ENCODE measurements around the gene ARL6IP1.

The ARL6IP1 gene

GRCh38 chr16:18832006-18832405 is 30.7 kb upstream of the ARL6IP1 start:
- peaks cover 3% of the 10 kb centered on the region; the same call in 1 of the 2 replicates for H3F3A ChIP-seq (ENCODE audit: insufficient read depth, low read length)
- H3K79me2 ChIP-seq (ENCODE audit: low read length): no peaks in the 10 kb centered on the region
- H3K4me3 ChIP-seq (ENCODE audit: low read length): no peak overlapping the region
- TF ChIP-seq EZH2phosphoT487 (IDR thresholded peaks at IDR 0.05; ENCODE audit: low read length) (no peak), EZH2 (optimal IDR thresholded peaks at IDR 0.05; ENCODE audit: low read depth, low read length) (no peak)
- TF ChIP-seq, protein P1, sequence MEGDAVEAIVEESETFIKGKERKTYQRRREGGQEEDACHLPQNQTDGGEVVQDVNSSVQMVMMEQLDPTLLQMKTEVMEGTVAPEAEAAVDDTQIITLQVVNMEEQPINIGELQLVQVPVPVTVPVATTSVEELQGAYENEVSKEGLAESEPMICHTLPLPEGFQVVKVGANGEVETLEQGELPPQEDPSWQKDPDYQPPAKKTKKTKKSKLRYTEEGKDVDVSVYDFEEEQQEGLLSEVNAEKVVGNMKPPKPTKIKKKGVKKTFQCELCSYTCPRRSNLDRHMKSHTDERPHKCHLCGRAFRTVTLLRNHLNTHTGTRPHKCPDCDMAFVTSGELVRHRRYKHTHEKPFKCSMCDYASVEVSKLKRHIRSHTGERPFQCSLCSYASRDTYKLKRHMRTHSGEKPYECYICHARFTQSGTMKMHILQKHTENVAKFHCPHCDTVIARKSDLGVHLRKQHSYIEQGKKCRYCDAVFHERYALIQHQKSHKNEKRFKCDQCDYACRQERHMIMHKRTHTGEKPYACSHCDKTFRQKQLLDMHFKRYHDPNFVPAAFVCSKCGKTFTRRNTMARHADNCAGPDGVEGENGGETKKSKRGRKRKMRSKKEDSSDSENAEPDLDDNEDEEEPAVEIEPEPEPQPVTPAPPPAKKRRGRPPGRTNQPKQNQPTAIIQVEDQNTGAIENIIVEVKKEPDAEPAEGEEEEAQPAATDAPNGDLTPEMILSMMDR (IDR thresholded peaks at IDR 0.05; ENCODE audit: low read length): no peak
- no peaks in the 10 kb centered on the region for H4K20me1 ChIP-seq (ENCODE audit: insufficient read depth, low read length)
- no peak for DNase-seq
- H3K27ac ChIP-seq (ENCODE audit: low read length): no peak overlapping the region
- H3K4me2 ChIP-seq (ENCODE audit: low read depth, low read length): no peak overlapping the region
- H3K27me3 ChIP-seq (replicated peaks; ENCODE audit: insufficient read depth, low read length): no peaks in the 10 kb centered on the region
- H2AFZ ChIP-seq (ENCODE audit: low read length): no peak overlapping the region
- no peak overlapping the region for H3K9ac ChIP-seq (ENCODE audit: low read length)
- peaks cover 10% of the 10 kb centered on the region for H3K36me3 ChIP-seq (replicated peaks; ENCODE audit: insufficient read depth, low read length)
- no peaks in the 10 kb centered on the region for H3K9me3 ChIP-seq (replicated peaks; ENCODE audit: insufficient read depth, low read length)
- H3K4me1 ChIP-seq (ENCODE audit: low read length): no peaks in the 10 kb centered on the region
- no peaks in the 10 kb centered on the region for H3K9me2 ChIP-seq (replicated peaks; ENCODE audit: insufficient read depth, low read length)

DNA sequence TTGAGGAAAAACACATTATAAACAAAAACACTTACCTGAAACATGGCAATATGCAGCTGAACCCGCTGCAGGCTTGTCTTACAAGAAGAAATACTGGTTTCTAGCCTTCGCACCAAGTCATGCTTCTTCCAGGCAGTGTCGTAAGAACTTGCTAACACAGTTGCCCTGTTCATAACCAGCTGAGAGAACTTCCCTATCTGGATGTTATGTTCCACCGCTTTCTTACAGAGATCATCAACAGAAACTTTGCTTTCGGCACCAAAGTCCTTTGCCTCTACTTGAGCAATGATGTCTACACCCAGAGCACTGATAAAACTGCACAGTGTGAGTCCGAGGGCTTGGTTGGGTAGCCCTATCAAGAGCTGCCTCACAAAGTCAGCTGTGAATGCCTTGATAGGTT is 27.9 kb upstream of the ARL6IP1 start:
- TF ChIP-seq, protein P1 (IDR thresholded peaks at IDR 0.05; ENCODE audit: low read length): no peak
- TF ChIP-seq EZH2 (optimal IDR thresholded peaks at IDR 0.05; ENCODE audit: low read depth, low read length) (no peak), EZH2phosphoT487 (IDR thresholded peaks at IDR 0.05; ENCODE audit: low read length) (no peak)
- H3K9me2 ChIP-seq (replicated peaks; ENCODE audit: insufficient read depth, low read length): no peaks in the 10 kb centered on the region
- no peak overlapping the region for H3K27ac ChIP-seq (ENCODE audit: low read length)
- H3K4me2 ChIP-seq (ENCODE audit: low read depth, low read length): no peak overlapping the region
- no peaks in the 10 kb centered on the region for H3K9me3 ChIP-seq (replicated peaks; ENCODE audit: insufficient read depth, low read length)
- no peaks in the 10 kb centered on the region for H4K20me1 ChIP-seq (ENCODE audit: insufficient read depth, low read length)
- no peaks in the 10 kb centered on the region for H3K4me1 ChIP-seq (ENCODE audit: low read length)
- no peaks in the 10 kb centered on the region for H3K79me2 ChIP-seq (ENCODE audit: low read length)
- DNase-seq: no peak
- no peak overlapping the region for H2AFZ ChIP-seq (ENCODE audit: low read length)
- peaks cover 3% of the 10 kb centered on the region; the same call in 1 of the 2 replicates for H3F3A ChIP-seq (ENCODE audit: insufficient read depth, low read length)
- no peaks in the 10 kb centered on the region for H3K27me3 ChIP-seq (replicated peaks; ENCODE audit: insufficient read depth, low read length)
- no peak overlapping the region for H3K4me3 ChIP-seq (ENCODE audit: low read length)
- H3K36me3 ChIP-seq (replicated peaks; ENCODE audit: insufficient read depth, low read length): peaks cover 4% of the 10 kb centered on the region; the same call in 1 of the 2 replicates
- no peak overlapping the region for H3K9ac ChIP-seq (ENCODE audit: low read length)

DNA sequence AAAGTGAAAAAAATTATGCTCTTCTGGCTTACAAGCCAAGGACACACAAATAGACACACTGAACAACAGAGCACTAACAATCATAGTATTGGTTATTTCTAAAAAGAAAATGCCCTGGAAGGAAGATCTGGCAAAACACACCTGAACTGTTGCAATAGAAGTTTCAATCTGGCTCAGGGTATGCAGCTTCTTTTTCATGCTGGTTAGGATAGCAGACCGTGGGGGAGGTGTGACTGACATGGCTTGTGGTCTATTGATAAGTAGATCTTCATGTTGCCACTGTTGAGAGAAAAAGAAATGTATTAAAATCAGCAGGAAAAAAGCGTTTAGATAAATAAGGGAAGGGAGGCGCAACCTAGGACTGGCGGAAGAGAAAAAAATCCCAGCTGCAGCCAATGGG is 26.5 kb upstream of the ARL6IP1 start:
- TF ChIP-seq EZH2 (optimal IDR thresholded peaks at IDR 0.05; ENCODE audit: low read depth, low read length) (no peak), EZH2phosphoT487 (IDR thresholded peaks at IDR 0.05; ENCODE audit: low read length) (no peak)
- TF ChIP-seq, protein P1 (IDR thresholded peaks at IDR 0.05; ENCODE audit: low read length): no peak
- Histone ChIP-seq H3K79me2 (ENCODE audit: low read length) (no peaks in the 10 kb centered on the region), H3K4me1 (ENCODE audit: low read length) (no peaks in the 10 kb centered on the region), H3K27ac (ENCODE audit: low read length) (no peak overlapping the region), H3K9me2 (replicated peaks; ENCODE audit: insufficient read depth, low read length) (no peaks in the 10 kb centered on the region), H3K9ac (ENCODE audit: low read length) (no peak overlapping the region), H2AFZ (ENCODE audit: low read length) (no peak overlapping the region), H4K20me1 (ENCODE audit: insufficient read depth, low read length) (no peaks in the 10 kb centered on the region), H3F3A (ENCODE audit: insufficient read depth, low read length) (peaks cover 1% of the 10 kb centered on the region; the same call in 1 of the 2 replicates), H3K36me3 (replicated peaks; ENCODE audit: insufficient read depth, low read length) (peaks cover 2% of the 10 kb centered on the region; the same call in 1 of the 2 replicates), H3K9me3 (replicated peaks; ENCODE audit: insufficient read depth, low read length) (no peaks in the 10 kb centered on the region), H3K4me2 (ENCODE audit: low read depth, low read length) (no peak overlapping the region), H3K4me3 (ENCODE audit: low read length) (no peak overlapping the region), H3K27me3 (replicated peaks; ENCODE audit: insufficient read depth, low read length) (no peaks in the 10 kb centered on the region)
- DNase-seq: no peak
